Fibroblast of lung (primary cell): ENCODE measurements around the gene PPP1R1B.

Experiments used
- CTCF ChIP-seq, 2 donors: IDR thresholded peaks in 1 of 2; conservative IDR thresholded peaks in 1 of 2; 1 replicate in 1 of 2; 2 replicates in 1 of 2; pipeline ENCODE4 v1.5.1; 2011 to 2012; ENCODE audit warnings: low read length in 2 of 2, control low read depth in 1 of 2, inconsistent platforms in 1 of 2, low read depth in 1 of 2, mild to moderate bottlenecking in 1 of 2
- EZH2 ChIP-seq: IDR thresholded peaks from 2 replicates; pipeline ENCODE4 v1.5.1; 2012; ENCODE audit warnings: low read length, control low read depth, mild to moderate bottlenecking; ENCODE audit errors: missing control alignments

GRCh38 chr17:39674702-39675389, 48.1 kb downstream of the PPP1R1B start:
- TF ChIP-seq CTCF (conservative IDR thresholded peaks at IDR 0.05 in 1 of 2, IDR thresholded peaks at IDR 0.05 in 1 of 2; ENCODE audit: low read depth in 1 of 2, low read length in 2 of 2) (no peak), EZH2 (no peak)
